HepG2 (cell line): ENCODE data around the gene PJA1. TPM values are rescaled to one million over a fixed set of nuclear protein-coding genes. Genes with fewer than 3 reads are reported as not detected.

Experiments used
- ATAC-seq: fragments of 200-7000 bp; cut with Tn5 transposase; 3 replicates; pipeline ENCODE4 v1.9.1; 2020; ENCODE audit warnings: mild to moderate bottlenecking, moderate library complexity
- BruUV-seq: library from RNA; stranded (reverse); fragments of 400-500 nt; replicated peaks from 2 replicates; lab custom pipeline; 2021; lab: Mats Ljungman, UMichigan
- CTCF ChIA-PET: fragments of 300-600 bp; formaldehyde crosslinking; extraction: SDS; loops from one replicate; lab custom pipeline; 2021; ENCODE audit warnings: low total read pairs, inconsistent platforms, low intra/inter-chr PET ratio; lab: Yijun Ruan, JAX
- POLR2A ChIA-PET: fragments of 350-600 bp; sonication (Branson Sonifier 250); formaldehyde crosslinking; loops from one replicate; lab custom pipeline; 2020; ENCODE audit warnings: antibody characterized with exemption, inconsistent platforms; lab: Yijun Ruan, JAX
- DNase-seq: peaks from one replicate; pipeline ENCODE4 v3.0.0-alpha.2; 2015; ENCODE audit warnings: low spot score
- FAIRE-seq: peaks from 3 replicates; lab custom pipeline; 2011; peaks lifted over from hg19 to GRCh38; lab: Jason Lieb, UNC
- H2AFZ ChIP-seq: one replicate; pipeline ENCODE4 v1.6.1; 2011; ENCODE audit warnings: low read length, inconsistent platforms
- H3K27ac ChIP-seq: fragments of 300-600 bp; 3 replicates; pipeline ENCODE4 v1.8.0; 2011; ENCODE audit warnings: mixed run types, mild to moderate bottlenecking, mixed read lengths, low read length, inconsistent platforms; ENCODE audit not compliant: insufficient read depth; ENCODE audit errors: extremely low read length
- H3K27me3 ChIP-seq, 2 experiments: fragments of 200-600 bp in 1 of 2; 2 replicates in 1 of 2; 3 replicates in 1 of 2; pipeline versions ENCODE4 v1.6.0 to v1.8.0; 2011; ENCODE audit warnings: low read length in 2 of 2, mild to moderate bottlenecking in 2 of 2, moderate library complexity in 2 of 2, inconsistent platforms in 1 of 2; ENCODE audit not compliant: insufficient read depth in 2 of 2, control insufficient read depth in 1 of 2
- H3K36me3 ChIP-seq, 2 experiments: fragments of 200-600 bp in 1 of 2; replicated peaks in 1 of 2; 2 replicates in 1 of 2; 3 replicates in 1 of 2; pipeline versions ENCODE4 v1.5.1 to v1.8.0; 2011; ENCODE audit warnings: low read length in 2 of 2, inconsistent platforms in 1 of 2; ENCODE audit not compliant: insufficient read depth in 2 of 2, control insufficient read depth in 1 of 2
- H3K4me1 ChIP-seq: 2 replicates; pipeline ENCODE4 v1.5.1; 2012; ENCODE audit warnings: low read length, inconsistent platforms; ENCODE audit not compliant: insufficient read depth
- H3K4me2 ChIP-seq: 2 replicates; pipeline ENCODE4 v1.6.0; 2011; ENCODE audit warnings: low read depth, low read length, inconsistent platforms
- H3K4me3 ChIP-seq, 3 experiments: fragments of 200-600 bp in 1 of 3; sonication (generic), shearing (Covaris generic) in 1 of 3; replicated peaks in 1 of 3; 2 replicates each; pipeline ENCODE4 v1.5.1; 2011 to 2016; ENCODE audit warnings: low read length in 3 of 3, inconsistent platforms in 2 of 3, low read depth in 2 of 3, mild to moderate bottlenecking in 2 of 3, control low read depth in 1 of 3, mixed read lengths in 1 of 3; ENCODE audit not compliant: insufficient read depth in 1 of 3
- H3K79me2 ChIP-seq: one replicate; pipeline ENCODE4 v1.6.1; 2011; ENCODE audit warnings: low read length, inconsistent platforms; ENCODE audit not compliant: insufficient read depth
- H3K9ac ChIP-seq: 2 replicates; pipeline ENCODE4 v1.6.0; 2011; ENCODE audit warnings: mild to moderate bottlenecking, low read depth, low read length, inconsistent platforms; ENCODE audit not compliant: insufficient read depth
- H3K9me3 ChIP-seq: 2 replicates; pipeline ENCODE4 v1.5.1; 2012; ENCODE audit warnings: mild to moderate bottlenecking, low read length
- H4K20me1 ChIP-seq: 2 replicates; pipeline ENCODE4 v1.6.0; 2011; ENCODE audit warnings: inconsistent platforms, mild to moderate bottlenecking, low read length, moderate library complexity; ENCODE audit not compliant: insufficient read depth
- CBX5 ChIP-seq: sonication (generic); formaldehyde crosslinking; IDR thresholded peaks from 2 replicates; pipeline ENCODE4 v1.4.0; 2020; ENCODE audit warnings: missing genetic modification reagents, borderline replicate concordance
- HIC2 ChIP-seq: sonication (generic); formaldehyde crosslinking; IDR thresholded peaks from 2 replicates; pipeline ENCODE4 v1.9.0; 2022; ENCODE audit warnings: low read depth, missing genetic modification reagents
- KLF13 ChIP-seq: sonication (generic); formaldehyde crosslinking; IDR thresholded peaks from 2 replicates; pipeline ENCODE4 v1.4.0; 2020; ENCODE audit warnings: mild to moderate bottlenecking, missing genetic modification reagents
- MAF1 ChIP-seq: sonication (generic); formaldehyde crosslinking; IDR thresholded peaks from 2 replicates; pipeline ENCODE4 v1.5.0; 2020; ENCODE audit warnings: missing genetic modification reagents, borderline replicate concordance
- MLX ChIP-seq: IDR thresholded peaks from 2 replicates; pipeline ENCODE4 v1.6.1; 2016
- POLR2A ChIP-seq, 2 experiments: IDR thresholded peaks; 2 replicates each; pipeline ENCODE4 v1.6.1; 2011; ENCODE audit warnings: low read depth in 2 of 2, low read length in 2 of 2, mild to moderate bottlenecking in 1 of 2, moderate library complexity in 1 of 2; ENCODE audit not compliant: insufficient read depth in 1 of 2
- TCF7L2 ChIP-seq: IDR thresholded peaks from 2 replicates; pipeline ENCODE4 v1.6.1; 2011; ENCODE audit warnings: mild to moderate bottlenecking, low read depth, low read length, moderate library complexity
- ZBTB8A ChIP-seq: sonication (generic); formaldehyde crosslinking; IDR thresholded peaks from 2 replicates; pipeline ENCODE4 v1.4.0; 2020; ENCODE audit warnings: mild to moderate bottlenecking, low read depth, missing genetic modification reagents, borderline replicate concordance
- ZKSCAN8 ChIP-seq: IDR thresholded peaks from 2 replicates; pipeline ENCODE4 v1.6.1; 2016; ENCODE audit warnings: borderline replicate concordance, missing genetic modification reagents, missing compliant biosample characterization
- ZMYM2 ChIP-seq: sonication (generic); formaldehyde crosslinking; IDR thresholded peaks from 2 replicates; pipeline ENCODE4 v1.8.0; 2022; ENCODE audit warnings: mild to moderate bottlenecking, missing genetic modification reagents
- ZNF274 ChIP-seq: sonication (generic); formaldehyde crosslinking; IDR thresholded peaks from 2 replicates; pipeline ENCODE4 v1.5.1; 2020; ENCODE audit warnings: mild to moderate bottlenecking, missing genetic modification reagents
- ZSCAN12 ChIP-seq: sonication (generic); formaldehyde crosslinking; IDR thresholded peaks from 2 replicates; pipeline ENCODE4 v1.9.0; 2021; ENCODE audit warnings: mild to moderate bottlenecking, missing genetic modification reagents
- WGBS: methylation state at CpG from one replicate; pipeline ENCODE4 v1.1.6; 2017; ENCODE audit warnings: low lambda C conversion rate; 5-methylcytosine and 5-hydroxymethylcytosine counted together
- in situ Hi-C: cut with HindIII; loops from 2 replicates; pipeline ENCODE4 v1.10.0; 2017; ENCODE audit warnings: low pct_unique_long_range_greater_than_20kb; ENCODE audit not compliant: extremely low pct_ligation_motif_present
- intact Hi-C: fragments of 100-400 bp; cut with micrococcal nuclease; formaldehyde crosslinking; loops from one replicate; pipeline ENCODE4 v1.10.0; 2022; ENCODE audit not compliant: unreplicated experiment
- polyA plus RNA-seq, 8 experiments: library from polyadenylated mRNA; depleted of rRNA in 3 of 8; stranded (reverse) in 7 of 8; unstranded in 1 of 8; fragments of >200 nt; fragmentation: Illumina TruSeq in 4 of 8; extraction: Trizol in 4 of 8; gene quantifications; 2 replicates each; pipeline versions ENCODE4 v1.2.1 to v1.2.3, GENCODE V29; 2011 to 2016; ENCODE audit warnings: low read depth in 4 of 8, missing spikeins in 1 of 8, mixed read lengths in 1 of 8; ENCODE audit not compliant: insufficient read depth in 1 of 8
- total RNA-seq, 5 experiments: library from RNA; depleted of rRNA; stranded (reverse); fragments of >200 nt; fragmentation: Illumina TruSeq; extraction: Trizol; gene quantifications; 2 replicates each; pipeline ENCODE4 v1.2.3, GENCODE V29; 2016; ENCODE audit warnings: low read depth in 1 of 5
- TF ChIP-seq, protein P1 (sequence below): sonication (generic); formaldehyde crosslinking; IDR thresholded peaks from 2 replicates; pipeline ENCODE4 v1.4.0; 2020; ENCODE audit warnings: missing genetic modification reagents, borderline replicate concordance
- TF ChIP-seq, protein P2 (sequence below), 2 experiments: sonication (generic) in 1 of 2; formaldehyde crosslinking in 1 of 2; IDR thresholded peaks; 2 replicates each; pipeline versions ENCODE4 v1.5.1 to v1.6.1; 2011 to 2020; ENCODE audit warnings: borderline replicate concordance in 1 of 2, low read depth in 1 of 2, low read length in 1 of 2, mild to moderate bottlenecking in 1 of 2, missing genetic modification reagents in 1 of 2, moderate library complexity in 1 of 2
- TF ChIP-seq, protein P3 (sequence below): sonication (generic); formaldehyde crosslinking; IDR thresholded peaks from 2 replicates; pipeline ENCODE4 v1.5.0; 2020; ENCODE audit warnings: mild to moderate bottlenecking, missing genetic modification reagents, borderline replicate concordance

Gene PJA1
- total and polyA plus RNA-seq, 2 of the 13 experiments (the other 11 are each of a cell fraction or from before 2014, with no cell fraction given), result 3.6 to 9.6 TPM

DNA sequence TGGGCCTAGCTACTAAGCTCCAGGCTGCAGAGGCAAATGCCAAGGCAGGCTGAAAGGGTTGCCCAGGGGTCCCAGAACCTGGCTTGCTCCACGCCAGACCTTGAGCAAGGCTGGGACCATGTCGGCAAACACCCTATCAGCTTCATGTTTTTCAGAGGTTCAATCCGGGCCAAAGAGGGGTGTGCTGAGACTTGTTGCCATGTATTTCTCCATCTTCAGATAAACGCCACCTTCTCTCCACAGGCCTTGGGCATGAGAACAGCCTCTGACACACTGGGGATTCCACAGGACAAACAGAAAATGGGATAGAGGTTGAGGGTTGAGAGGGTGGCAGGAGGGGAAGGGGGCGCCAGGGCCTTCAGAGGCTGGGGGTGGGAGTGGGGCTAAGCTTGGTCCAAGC lies 8.6 kb downstream of the PJA1 start:
- no peaks in the 10 kb centered on the region for H4K20me1 ChIP-seq
- no peak overlapping the region for H3K4me3 ChIP-seq
- no peaks in the 10 kb centered on the region for H3K79me2 ChIP-seq
- ATAC-seq, result no peak
- POLR2A ChIA-PET, result no interaction called here
- 80% methylated on average over 1 of the region's 5 CpGs for WGBS
- H3K9ac ChIP-seq, result no peak overlapping the region
- no peaks in the 10 kb centered on the region for H3K9me3 ChIP-seq
- H3K36me3 ChIP-seq, result no peaks in the 10 kb centered on the region
- no TSS peak for BruUV-seq
- no peaks in the 10 kb centered on the region for H3K4me1 ChIP-seq
- in situ Hi-C loops, result no loop called here
- H3K4me2 ChIP-seq, result no peak overlapping the region
- FAIRE-seq, result no peak
- DNase-seq, result no peak
- intact Hi-C loops, result no loop called here
- H3K27ac ChIP-seq, result no peak overlapping the region
- no peaks in the 10 kb centered on the region for H3K27me3 ChIP-seq
- CTCF ChIA-PET, result interaction anchor here (0.6 kb wide), 1 partner anchor 959 kb away, joined by 3 read pairs; no protein-coding TSS in a partner anchor
- no peak overlapping the region for H2AFZ ChIP-seq
- TF ChIP-seq, protein P1, sequence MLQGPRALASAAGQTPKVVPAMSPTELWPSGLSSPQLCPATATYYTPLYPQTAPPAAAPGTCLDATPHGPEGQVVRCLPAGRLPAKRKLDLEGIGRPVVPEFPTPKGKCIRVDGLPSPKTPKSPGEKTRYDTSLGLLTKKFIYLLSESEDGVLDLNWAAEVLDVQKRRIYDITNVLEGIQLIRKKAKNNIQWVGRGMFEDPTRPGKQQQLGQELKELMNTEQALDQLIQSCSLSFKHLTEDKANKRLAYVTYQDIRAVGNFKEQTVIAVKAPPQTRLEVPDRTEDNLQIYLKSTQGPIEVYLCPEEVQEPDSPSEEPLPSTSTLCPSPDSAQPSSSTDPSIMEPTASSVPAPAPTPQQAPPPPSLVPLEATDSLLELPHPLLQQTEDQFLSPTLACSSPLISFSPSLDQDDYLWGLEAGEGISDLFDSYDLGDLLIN, result no peak
- no peak for TF ChIP-seq HIC2 (CRISPR knock-in tag)
- TF ChIP-seq MAF1, result no peak
- TF ChIP-seq ZKSCAN8 (CRISPR knock-in tag), result no peak
- TF ChIP-seq ZMYM2 (CRISPR knock-in tag), result no peak
- TF ChIP-seq TCF7L2, result no peak
- no peak for TF ChIP-seq ZSCAN12
- TF ChIP-seq, protein P2, sequence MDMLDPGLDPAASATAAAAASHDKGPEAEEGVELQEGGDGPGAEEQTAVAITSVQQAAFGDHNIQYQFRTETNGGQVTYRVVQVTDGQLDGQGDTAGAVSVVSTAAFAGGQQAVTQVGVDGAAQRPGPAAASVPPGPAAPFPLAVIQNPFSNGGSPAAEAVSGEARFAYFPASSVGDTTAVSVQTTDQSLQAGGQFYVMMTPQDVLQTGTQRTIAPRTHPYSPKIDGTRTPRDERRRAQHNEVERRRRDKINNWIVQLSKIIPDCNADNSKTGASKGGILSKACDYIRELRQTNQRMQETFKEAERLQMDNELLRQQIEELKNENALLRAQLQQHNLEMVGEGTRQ (IDR thresholded peaks at IDR 0.05; ENCODE audit: low read depth, low read length), result no peak
- TF ChIP-seq, protein P2 (CRISPR knock-in tag; IDR thresholded peaks at IDR 0.05; ENCODE audit: borderline replicate concordance), result no peak
- no peak for TF ChIP-seq CBX5 (CRISPR knock-in tag)
- no peak for TF ChIP-seq ZNF274 (CRISPR knock-in tag)
- TF ChIP-seq MLX (CRISPR knock-in tag), result no peak
- no peak for TF ChIP-seq KLF13 (CRISPR knock-in tag)
- TF ChIP-seq, protein P3, sequence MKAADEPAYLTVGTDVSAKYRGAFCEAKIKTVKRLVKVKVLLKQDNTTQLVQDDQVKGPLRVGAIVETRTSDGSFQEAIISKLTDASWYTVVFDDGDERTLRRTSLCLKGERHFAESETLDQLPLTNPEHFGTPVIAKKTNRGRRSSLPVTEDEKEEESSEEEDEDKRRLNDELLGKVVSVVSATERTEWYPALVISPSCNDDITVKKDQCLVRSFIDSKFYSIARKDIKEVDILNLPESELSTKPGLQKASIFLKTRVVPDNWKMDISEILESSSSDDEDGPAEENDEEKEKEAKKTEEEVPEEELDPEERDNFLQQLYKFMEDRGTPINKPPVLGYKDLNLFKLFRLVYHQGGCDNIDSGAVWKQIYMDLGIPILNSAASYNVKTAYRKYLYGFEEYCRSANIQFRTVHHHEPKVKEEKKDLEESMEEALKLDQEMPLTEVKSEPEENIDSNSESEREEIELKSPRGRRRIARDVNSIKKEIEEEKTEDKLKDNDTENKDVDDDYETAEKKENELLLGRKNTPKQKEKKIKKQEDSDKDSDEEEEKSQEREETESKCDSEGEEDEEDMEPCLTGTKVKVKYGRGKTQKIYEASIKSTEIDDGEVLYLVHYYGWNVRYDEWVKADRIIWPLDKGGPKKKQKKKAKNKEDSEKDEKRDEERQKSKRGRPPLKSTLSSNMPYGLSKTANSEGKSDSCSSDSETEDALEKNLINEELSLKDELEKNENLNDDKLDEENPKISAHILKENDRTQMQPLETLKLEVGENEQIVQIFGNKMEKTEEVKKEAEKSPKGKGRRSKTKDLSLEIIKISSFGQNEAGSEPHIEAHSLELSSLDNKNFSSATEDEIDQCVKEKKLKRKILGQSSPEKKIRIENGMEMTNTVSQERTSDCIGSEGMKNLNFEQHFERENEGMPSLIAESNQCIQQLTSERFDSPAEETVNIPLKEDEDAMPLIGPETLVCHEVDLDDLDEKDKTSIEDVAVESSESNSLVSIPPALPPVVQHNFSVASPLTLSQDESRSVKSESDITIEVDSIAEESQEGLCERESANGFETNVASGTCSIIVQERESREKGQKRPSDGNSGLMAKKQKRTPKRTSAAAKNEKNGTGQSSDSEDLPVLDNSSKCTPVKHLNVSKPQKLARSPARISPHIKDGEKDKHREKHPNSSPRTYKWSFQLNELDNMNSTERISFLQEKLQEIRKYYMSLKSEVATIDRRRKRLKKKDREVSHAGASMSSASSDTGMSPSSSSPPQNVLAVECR (CRISPR knock-in tag), result no peak
- no peak for TF ChIP-seq ZBTB8A
- no peak for TF ChIP-seq POLR2A (IDR thresholded peaks at IDR 0.05; ENCODE audit: insufficient read depth in 1 of 2, low read depth in 2 of 2, low read length in 2 of 2)
